H1 (cell line): ENCODE results near the gene TRIM62. TPM values are rescaled to one million over a fixed set of nuclear protein-coding genes. Genes with fewer than 3 reads are reported as not detected.

Experiments
- CBX5 ChIP-seq: fragments of 300-800, 300-1000 bp; sonication (generic); IDR thresholded peaks from 2 replicates; pipeline ENCODE4 v1.7.1; 2016; ENCODE audit warnings: antibody characterized with exemption, low read length, low read depth
- KDM1A ChIP-seq: fragments of 200-600, 300-600 bp; sonication (generic); IDR thresholded peaks from 2 replicates; pipeline ENCODE4 v1.7.1; 2016; ENCODE audit warnings: mild to moderate bottlenecking, low read length, borderline replicate concordance
- MAFK ChIP-seq: IDR thresholded peaks from 2 replicates; pipeline ENCODE4 v1.6.1; 2012; ENCODE audit warnings: low read depth, mild to moderate bottlenecking, improper control_type of control experiment, low read length
- SIX5 ChIP-seq: IDR thresholded peaks from 2 replicates; pipeline ENCODE4 v1.6.1; 2011; ENCODE audit warnings: mild to moderate bottlenecking, low read depth, low read length
- polyA plus RNA-seq, 7 experiments: library from polyadenylated mRNA; depleted of rRNA in 3 of 7; stranded (reverse) in 5 of 7; unstranded in 2 of 7; fragments of >200 nt in 5 of 7; fragments of 200-250 nt in 2 of 7; gene quantifications; 1 replicate in 5 of 7; 2 replicates in 1 of 7; 4 replicates in 1 of 7; pipeline versions ENCODE4 v1.2.1 to v1.2.3, GENCODE V29; 2011 to 2013; ENCODE audit warnings: missing spikeins in 2 of 7, mixed read lengths in 2 of 7
- total RNA-seq: library from RNA; stranded (reverse); fragmentation: NEBNext Ultra II Directional; extraction: Animal tissue kit (Norgen Biotek cat#: 25700); gene quantifications from 2 replicates; pipeline ENCODE4 v1.2.1, GENCODE V29; 2021

TRIM62 gene
- total and polyA plus RNA-seq, 2 of the 8 experiments (the other 6 are each of a cell fraction or from before 2014, with no cell fraction given): 6.3 to 10.8 TPM

DNA sequence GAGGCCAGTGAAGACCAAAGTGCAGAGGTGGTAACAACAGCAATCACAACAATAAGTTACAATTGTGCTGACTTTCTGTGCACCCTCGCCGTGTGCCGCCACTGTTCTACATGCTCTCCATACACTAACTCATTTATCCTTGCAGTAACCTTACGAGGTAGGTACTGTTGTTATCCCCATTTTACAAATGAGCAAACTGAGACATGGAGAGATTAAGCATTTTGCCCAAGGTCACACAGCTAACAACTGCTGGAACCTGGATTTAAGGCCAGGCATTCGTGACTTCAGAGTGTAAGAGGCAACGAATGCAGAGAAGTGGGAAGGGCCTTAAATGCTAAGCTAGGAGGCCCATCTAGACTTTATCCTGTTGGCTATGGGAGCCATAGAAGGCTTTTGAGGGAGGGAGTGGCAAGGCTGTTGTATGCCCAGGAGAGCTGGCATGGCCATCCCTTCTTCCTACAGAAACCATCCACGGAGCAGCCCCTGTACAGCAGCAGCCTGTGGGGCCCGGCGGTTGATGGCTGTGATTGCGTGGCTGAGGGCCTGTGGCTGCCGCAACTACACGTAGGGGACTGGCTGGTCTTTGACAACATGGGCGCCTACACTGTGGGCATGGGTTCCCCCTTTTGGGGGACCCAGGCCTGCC, 64.3 kb downstream of the TRIM62 start (continued):
- no peak for TF ChIP-seq SIX5
- no peak for TF ChIP-seq CBX5
- no peak for TF ChIP-seq KDM1A
- no peak for TF ChIP-seq MAFK
